GM12892 (cell line): ENCODE results near the gene LMF1.

Experiments used
- POLR2A ChIP-seq: IDR thresholded peaks from 2 replicates; pipeline ENCODE4 v1.6.1; 2011; ENCODE audit warnings: low read depth, low read length, control low read depth
- POLR2AphosphoS5 ChIP-seq: IDR thresholded peaks from 2 replicates; pipeline ENCODE4 v1.6.1; 2011; ENCODE audit warnings: low read depth, low read length, control low read depth
- TAF1 ChIP-seq: IDR thresholded peaks from 2 replicates; pipeline ENCODE4 v1.6.1; 2011; ENCODE audit warnings: low read depth, mild to moderate bottlenecking, control low read depth, low read length, borderline replicate concordance

GRCh38 chr16:1010251-1010650 lies 39.5 kb upstream of the LMF1 start:
- TF ChIP-seq POLR2A, result no peak
- no peak for TF ChIP-seq TAF1
- no peak for TF ChIP-seq POLR2AphosphoS5
